Activated T-helper 17 cell treated with anti-CD3 and anti-CD28 coated beads, Interleukin-2, amount 50 U/mL, for 72 hours (primary cell): ENCODE measurements around the gene ESYT3. TPM values are rescaled to one million over a fixed set of nuclear protein-coding genes. Genes with fewer than 3 reads are reported as not detected.
"Not testable (repeated sequence)": the region's sequence is repeated elsewhere in the genome, so short reads cannot be mapped to it uniquely, and the experiment has no call there.

Source experiments
- ATAC-seq: fragments of 150-1000 bp; cut with Tn5 transposase; replicated peaks from 2 replicates; pipeline ENCODE4 v1.10.0; 2021; ENCODE audit warnings: mild to moderate bottlenecking, moderate library complexity
- H3K27ac Mint-ChIP-seq: one replicate; pipeline ENCODE4 v1.8.0; 2022; ENCODE audit warnings: mixed read lengths
- H3K27me3 Mint-ChIP-seq: one replicate; pipeline ENCODE4 v1.8.0; 2022; ENCODE audit warnings: mixed read lengths
- H3K36me3 Mint-ChIP-seq: one replicate; pipeline ENCODE4 v1.8.0; 2022; ENCODE audit warnings: low read depth, mild to moderate bottlenecking, mixed read lengths
- H3K4me1 Mint-ChIP-seq: one replicate; pipeline ENCODE4 v1.8.0; 2022; ENCODE audit warnings: mixed read lengths
- H3K4me3 Mint-ChIP-seq: one replicate; pipeline ENCODE4 v1.8.0; 2022; ENCODE audit warnings: mild to moderate bottlenecking, mixed read lengths
- H3K9me3 Mint-ChIP-seq: one replicate; pipeline ENCODE4 v1.8.0; 2022; ENCODE audit warnings: mixed read lengths
- total RNA-seq, 2 donors: library from RNA; stranded (reverse); gene quantifications; one replicate each; pipeline ENCODE4 v1.2.3, GENCODE V29; 2022

ESYT3 gene
- total RNA-seq, 2 donors from 2014 or later, result 0.09 to 0.37 TPM

DNA sequence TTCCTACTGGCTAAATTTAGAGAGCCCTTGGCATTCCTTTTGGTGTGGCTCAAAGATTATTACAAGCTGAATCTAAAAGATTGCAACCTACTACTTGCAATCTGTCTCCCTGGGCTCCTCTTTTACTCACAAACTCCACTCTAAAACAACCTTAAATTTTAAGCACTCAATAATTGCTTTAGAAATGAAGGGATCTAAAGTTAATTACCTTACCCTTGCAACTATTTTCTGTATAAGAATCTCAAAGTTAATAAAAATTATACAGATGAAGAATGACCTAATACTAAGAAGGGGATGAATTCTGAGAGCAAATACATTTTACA is 60.2 kb downstream of the ESYT3 start:
- peaks cover 13% of the 10 kb centered on the region for H3K36me3 Mint-ChIP-seq
- H3K9me3 Mint-ChIP-seq, result peaks cover 12% of the 10 kb centered on the region
- no peaks in the 10 kb centered on the region for H3K27me3 Mint-ChIP-seq
- H3K27ac Mint-ChIP-seq, result no peak overlapping the region
- ATAC-seq, result no peak
- H3K4me1 Mint-ChIP-seq, result no peaks in the 10 kb centered on the region
- no peak overlapping the region for H3K4me3 Mint-ChIP-seq

DNA sequence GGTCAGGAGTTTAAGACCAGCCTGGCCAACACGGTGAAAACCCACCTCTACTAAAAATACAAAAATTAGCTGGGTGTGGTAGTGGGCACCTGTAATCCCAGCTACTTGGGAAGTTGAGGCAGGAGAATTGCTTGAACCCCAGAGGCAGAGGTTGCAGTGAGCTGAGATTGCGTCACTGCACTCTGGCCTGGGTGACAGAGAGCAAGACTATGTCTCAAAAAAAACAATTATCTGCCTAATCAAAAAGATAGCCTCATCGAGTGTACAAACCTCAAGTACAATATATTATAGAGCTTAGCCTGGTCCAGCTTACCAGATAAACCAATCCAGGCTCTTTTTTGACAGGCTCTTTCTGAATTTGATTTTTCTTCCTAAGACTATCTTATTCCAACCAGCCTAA is 61.2 kb downstream of the ESYT3 start:
- H3K27ac Mint-ChIP-seq, H3K4me3 Mint-ChIP-seq, H3K27me3 Mint-ChIP-seq, ATAC-seq, H3K4me1 Mint-ChIP-seq, H3K9me3 Mint-ChIP-seq: not testable (repeated sequence)
- H3K36me3 Mint-ChIP-seq, result peaks cover 18% of the 10 kb centered on the region

DNA sequence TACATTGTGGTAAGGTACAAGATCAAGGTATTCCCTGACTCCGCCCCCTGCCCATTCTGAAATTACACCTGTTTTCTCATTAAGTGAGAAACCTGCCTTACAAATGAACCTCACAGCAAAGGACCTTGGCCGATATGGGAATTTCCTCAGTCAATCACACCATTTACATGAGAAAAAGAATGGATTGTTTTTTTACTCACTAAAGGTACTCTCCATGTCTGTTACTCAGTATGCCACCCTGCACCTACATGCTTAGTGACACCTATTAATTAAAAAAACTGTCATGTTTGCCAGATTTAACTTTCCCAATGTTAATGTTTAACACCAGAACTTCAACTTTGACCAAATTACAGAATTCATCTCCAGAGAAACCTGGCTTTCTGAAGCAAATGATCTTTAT is 62.0 kb downstream of the ESYT3 start:
- H3K4me3 Mint-ChIP-seq, result no peak overlapping the region
- no peak for ATAC-seq
- no peaks in the 10 kb centered on the region for H3K4me1 Mint-ChIP-seq
- H3K36me3 Mint-ChIP-seq, result peaks cover 18% of the 10 kb centered on the region
- H3K27ac Mint-ChIP-seq, result no peak overlapping the region
- no peaks in the 10 kb centered on the region for H3K9me3 Mint-ChIP-seq
- no peaks in the 10 kb centered on the region for H3K27me3 Mint-ChIP-seq

DNA sequence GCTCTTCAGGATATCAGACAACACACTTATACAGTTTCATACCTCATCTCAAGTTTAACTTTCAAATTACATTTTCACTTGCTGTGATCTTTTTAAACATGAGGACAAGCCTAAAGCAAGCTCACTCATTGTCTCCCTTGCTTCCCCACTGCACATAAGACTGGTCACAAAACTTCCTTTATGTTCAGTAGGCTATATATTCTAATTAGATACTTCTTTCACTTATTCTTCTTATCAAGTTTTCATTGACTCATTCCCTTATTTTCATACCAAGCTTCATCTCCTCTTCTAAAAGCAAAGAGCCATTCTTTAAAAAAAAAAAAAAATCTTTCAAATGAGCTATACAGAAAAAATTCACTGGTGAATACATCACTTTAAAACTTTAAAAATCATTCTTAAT is 62.6 kb downstream of the ESYT3 start:
- Mint-ChIP-seq H3K4me3 (no peak overlapping the region), H3K27ac (no peak overlapping the region), H3K9me3 (no peaks in the 10 kb centered on the region), H3K36me3 (peaks cover 18% of the 10 kb centered on the region), H3K4me1 (no peaks in the 10 kb centered on the region), H3K27me3 (no peaks in the 10 kb centered on the region)
- ATAC-seq, result no peak

DNA sequence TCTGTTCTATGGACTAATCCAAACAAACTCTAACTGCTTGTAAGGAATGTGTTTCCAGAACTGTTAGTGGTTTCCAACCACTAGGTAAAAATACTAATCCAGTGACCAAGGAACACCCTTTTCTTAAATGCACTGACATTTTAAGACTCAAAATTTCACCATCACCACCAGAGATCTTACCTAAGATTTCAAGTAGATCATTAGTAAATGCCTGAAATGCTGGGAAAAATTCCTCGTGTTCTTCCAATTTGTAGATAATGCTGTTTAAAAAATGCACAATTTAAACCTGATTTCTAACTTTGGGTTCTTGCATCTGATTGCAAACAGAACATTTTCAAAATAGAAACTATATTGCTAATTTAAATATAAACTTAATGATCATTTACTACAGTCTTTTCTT is 63.4 kb downstream of the ESYT3 start:
- Mint-ChIP-seq H3K27me3 (no peaks in the 10 kb centered on the region), H3K4me3 (no peak overlapping the region), H3K27ac (no peak overlapping the region), H3K36me3 (peaks cover 18% of the 10 kb centered on the region), H3K9me3 (no peaks in the 10 kb centered on the region), H3K4me1 (no peaks in the 10 kb centered on the region)
- ATAC-seq, result no peak

DNA sequence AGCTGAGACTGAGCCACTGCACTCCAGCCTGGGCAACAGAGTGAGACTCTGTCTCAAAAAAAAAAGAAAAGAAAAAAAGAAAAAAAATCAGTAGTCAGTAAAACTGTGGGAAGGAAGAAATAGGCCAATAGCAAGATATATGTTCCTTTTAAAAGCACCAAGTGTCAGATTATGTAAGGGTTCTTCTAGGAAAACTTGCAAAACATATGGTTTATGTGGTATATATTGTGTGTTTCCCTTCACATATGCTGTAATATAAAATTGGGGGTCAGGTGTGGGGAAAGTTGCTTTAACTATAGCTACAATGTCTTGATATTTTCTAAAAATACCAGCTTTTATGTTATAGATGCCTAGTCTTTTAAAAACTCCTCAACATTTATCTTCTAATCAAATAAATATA is 64.6 kb downstream of the ESYT3 start:
- no peak overlapping the region for H3K4me3 Mint-ChIP-seq
- ATAC-seq, result no peak
- no peak overlapping the region for H3K27ac Mint-ChIP-seq
- no peaks in the 10 kb centered on the region for H3K27me3 Mint-ChIP-seq
- peaks cover 10% of the 10 kb centered on the region for H3K36me3 Mint-ChIP-seq
- no peaks in the 10 kb centered on the region for H3K4me1 Mint-ChIP-seq
- H3K9me3 Mint-ChIP-seq, result no peaks in the 10 kb centered on the region

DNA sequence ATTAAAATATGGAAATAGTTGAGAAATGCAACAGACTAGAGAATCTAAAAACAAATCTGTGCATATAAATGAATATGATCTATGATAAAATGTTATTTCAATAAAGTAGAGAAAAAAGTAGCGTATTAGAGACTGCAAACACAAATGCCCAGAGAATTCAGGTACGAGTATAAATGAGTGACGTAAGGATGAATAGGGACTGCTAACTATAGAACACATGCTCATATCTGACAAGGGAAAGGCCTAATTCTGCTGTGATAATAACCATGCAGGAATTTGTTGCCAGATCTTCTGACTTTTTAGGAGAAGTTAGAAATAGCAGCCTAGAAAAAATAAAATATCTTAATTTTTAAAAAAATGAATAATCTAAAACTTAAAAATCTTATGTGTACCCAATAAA is 73.1 kb downstream of the ESYT3 start:
- Mint-ChIP-seq H3K4me1 (no peaks in the 10 kb centered on the region), H3K36me3 (no peaks in the 10 kb centered on the region), H3K27ac (no peak overlapping the region), H3K4me3 (no peak overlapping the region), H3K9me3 (no peaks in the 10 kb centered on the region), H3K27me3 (no peaks in the 10 kb centered on the region)
- no peak for ATAC-seq

DNA sequence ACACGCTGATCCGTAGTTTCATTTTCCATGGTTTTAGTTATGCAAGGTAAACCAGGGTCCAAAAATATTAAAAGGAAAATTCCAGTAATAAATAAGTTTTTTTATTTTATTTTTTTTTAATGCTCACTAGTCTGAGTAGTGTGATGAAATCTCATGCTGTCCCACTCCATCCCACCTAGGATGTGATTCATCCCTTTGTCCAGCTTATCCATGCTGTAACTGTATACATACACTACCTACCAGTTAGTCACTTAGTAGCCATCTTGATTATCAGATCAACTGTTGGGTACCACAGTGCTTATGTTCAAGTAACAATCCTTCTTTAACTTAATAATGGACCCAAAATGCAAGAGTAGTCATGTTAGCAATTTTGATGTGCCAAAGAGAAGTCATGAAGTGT is 75.2 kb downstream of the ESYT3 start:
- Mint-ChIP-seq H3K27ac (no peak overlapping the region), H3K4me1 (no peaks in the 10 kb centered on the region), H3K27me3 (no peaks in the 10 kb centered on the region), H3K4me3 (no peak overlapping the region), H3K9me3 (no peaks in the 10 kb centered on the region), H3K36me3 (no peaks in the 10 kb centered on the region)
- no peak for ATAC-seq

DNA sequence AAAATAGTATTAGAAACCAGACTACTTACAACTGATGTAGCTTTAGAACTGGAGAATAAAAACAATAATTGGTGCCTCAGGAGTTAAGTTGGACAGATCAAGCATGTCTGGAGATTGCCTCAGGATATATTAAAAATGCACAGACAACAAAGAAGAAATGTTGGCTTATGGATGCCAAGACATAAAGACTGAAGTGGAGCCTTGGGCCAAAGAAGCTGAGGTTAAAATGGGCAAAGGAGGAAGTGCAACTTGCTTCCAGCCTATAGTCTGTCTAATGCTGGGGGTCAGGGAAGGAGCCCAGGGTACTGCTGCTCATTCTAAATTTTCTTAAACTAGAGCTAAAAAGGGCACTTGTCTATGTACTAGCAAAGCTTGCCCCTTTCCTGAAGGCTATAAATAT is 77.5 kb downstream of the ESYT3 start:
- Mint-ChIP-seq H3K27ac (no peak overlapping the region), H3K4me1 (no peaks in the 10 kb centered on the region), H3K27me3 (no peaks in the 10 kb centered on the region), H3K4me3 (no peak overlapping the region), H3K36me3 (no peaks in the 10 kb centered on the region), H3K9me3 (no peaks in the 10 kb centered on the region)
- ATAC-seq, result no peak

DNA sequence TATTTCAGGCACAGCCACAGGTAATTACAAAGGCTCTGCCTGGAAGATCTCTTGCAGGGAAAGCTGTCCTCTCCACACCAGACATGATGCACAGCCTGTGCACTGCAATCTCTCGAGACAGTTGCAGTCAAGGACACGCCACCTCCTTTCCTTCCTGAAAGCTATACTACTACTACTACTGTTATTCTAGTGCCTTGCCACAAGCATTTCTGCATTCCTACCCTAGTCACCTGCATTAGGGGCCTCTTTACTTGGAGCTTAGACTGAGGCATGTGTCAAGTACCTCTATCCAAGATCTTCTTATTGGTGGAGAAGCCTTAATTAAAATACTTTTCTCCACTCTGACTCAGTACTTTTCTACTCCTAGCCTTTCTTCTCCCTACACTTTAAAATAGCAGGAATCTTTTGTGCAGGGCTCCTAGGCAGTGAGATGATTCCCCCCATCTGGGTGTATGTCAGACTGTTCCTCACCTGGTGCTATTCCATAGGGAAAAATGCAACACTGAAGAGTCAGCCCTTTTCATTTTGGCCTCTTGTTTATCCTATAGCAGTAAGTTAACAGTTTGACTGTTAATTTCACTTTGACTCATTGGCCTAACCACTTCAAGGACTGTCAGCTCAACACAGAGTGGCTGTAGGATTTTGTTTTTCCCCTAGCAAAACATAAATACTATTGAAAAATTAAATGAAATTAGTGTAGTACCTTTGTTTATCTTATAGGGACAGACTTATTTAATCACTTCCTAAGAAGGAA is 78.9 kb downstream of the ESYT3 start:
- Mint-ChIP-seq H3K27me3 (no peaks in the 10 kb centered on the region), H3K9me3 (no peaks in the 10 kb centered on the region), H3K4me1 (no peaks in the 10 kb centered on the region), H3K4me3 (no peak overlapping the region), H3K27ac (peak overlapping the region; percentile 6), H3K36me3 (peaks cover 7% of the 10 kb centered on the region)
- peak; percentile 95 for ATAC-seq

DNA sequence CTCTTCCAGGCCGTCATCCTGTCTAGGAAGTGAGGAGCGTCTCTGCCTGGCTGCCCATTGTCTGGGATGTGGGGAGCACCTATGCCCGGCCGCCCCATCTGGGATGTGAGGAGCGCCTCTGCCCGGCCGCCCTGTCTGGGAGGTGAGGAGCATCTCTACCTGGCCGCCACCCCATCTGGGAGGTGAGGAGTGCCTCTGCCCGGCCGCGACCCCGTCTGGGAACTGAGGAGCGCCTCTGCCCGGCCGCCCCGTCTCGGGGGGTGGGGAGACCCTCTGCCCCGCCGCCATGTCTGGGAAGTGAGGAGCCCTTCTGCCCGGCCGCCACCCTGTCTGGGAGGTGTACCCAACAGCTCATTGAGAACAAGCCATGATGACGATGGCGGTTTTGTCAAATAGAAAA is 87.0 kb downstream of the ESYT3 start:
- H3K4me1 Mint-ChIP-seq, H3K27me3 Mint-ChIP-seq, ATAC-seq, H3K27ac Mint-ChIP-seq, H3K4me3 Mint-ChIP-seq, H3K9me3 Mint-ChIP-seq: not testable (repeated sequence)
- H3K36me3 Mint-ChIP-seq, result peaks cover 34% of the 10 kb centered on the region

Other genes starting within 250 kb of the ESYT3 start
- gene ARMC8, start 247.3 kb upstream of the ESYT3 start, total RNA-seq, result 10 to 100 TPM; 30.0 to 39.7 TPM
- 1 to 10 TPM; 1.6 to 6.8 TPM for gene NME9, start 104.8 kb upstream of the ESYT3 start, total RNA-seq
- gene MRAS, start 86.0 kb upstream of the ESYT3 start, total RNA-seq, result under 1 TPM; 0.37 to 0.67 TPM
- 10 to 100 TPM in 1 of 2 donors, 1 to 10 TPM in 1; 5.6 to 10.6 TPM for gene CEP70, start 159.6 kb downstream of the ESYT3 start, total RNA-seq
- 1 to 10 TPM; 1.9 to 4.0 TPM for gene FAIM, start 174.2 kb downstream of the ESYT3 start, total RNA-seq